Hematopoietic multipotent progenitor cell treated with erythropoietin and hydrocortisone succinate and interleukin-3 and kit ligand, for 15 days (in vitro differentiated cells): ENCODE data around the gene NMS.
A peak's percentile ranks its signal among the peaks of the same experiment; 100 is the strongest.

ENCODE experiments used
- DNase-seq: peaks from one replicate; pipeline ENCODE4 v3.0.0-alpha.2; 2015; ENCODE audit warnings: low spot score

Gene NMS

DNA sequence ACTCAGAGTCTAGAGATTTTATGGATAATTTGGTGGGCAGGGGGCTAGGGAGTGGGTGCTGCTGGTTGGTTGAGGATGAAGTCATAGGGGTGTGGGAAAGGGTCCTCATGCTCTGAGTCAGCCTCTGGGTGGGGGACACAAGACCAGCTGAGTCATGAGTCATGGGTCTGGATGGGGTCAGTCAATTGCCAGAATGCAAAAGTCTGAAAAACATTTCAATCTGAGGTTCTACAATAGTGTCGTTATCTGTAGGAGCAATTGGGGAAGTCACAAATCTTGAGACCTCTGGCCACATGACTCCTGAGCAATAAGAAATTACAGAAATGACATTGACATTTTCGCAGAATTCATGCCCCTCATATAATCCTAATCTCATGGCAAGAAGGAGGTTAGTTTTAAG, 15.1 kb downstream of the NMS start:
- no peak for DNase-seq

DNA sequence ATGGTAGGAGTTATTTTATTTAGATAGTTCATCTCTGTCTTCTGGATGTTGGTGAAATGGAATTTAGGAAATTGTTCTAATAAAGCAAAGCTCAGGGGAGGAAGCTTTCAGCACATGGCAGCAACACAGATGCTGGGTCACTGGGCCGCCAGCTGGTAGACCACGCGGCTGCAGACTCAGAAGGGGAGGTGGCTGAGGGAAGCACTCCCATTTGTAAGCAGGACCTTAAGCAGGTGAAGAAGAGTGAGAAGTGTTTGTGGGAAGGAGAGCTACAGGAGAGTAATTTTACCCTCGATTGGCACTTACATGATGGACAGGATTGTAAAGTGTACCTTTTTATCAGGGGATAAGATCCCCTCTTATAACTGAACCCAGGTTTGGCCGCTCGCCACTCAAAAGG, 24.4 kb downstream of the NMS start:
- no peak for DNase-seq

DNA sequence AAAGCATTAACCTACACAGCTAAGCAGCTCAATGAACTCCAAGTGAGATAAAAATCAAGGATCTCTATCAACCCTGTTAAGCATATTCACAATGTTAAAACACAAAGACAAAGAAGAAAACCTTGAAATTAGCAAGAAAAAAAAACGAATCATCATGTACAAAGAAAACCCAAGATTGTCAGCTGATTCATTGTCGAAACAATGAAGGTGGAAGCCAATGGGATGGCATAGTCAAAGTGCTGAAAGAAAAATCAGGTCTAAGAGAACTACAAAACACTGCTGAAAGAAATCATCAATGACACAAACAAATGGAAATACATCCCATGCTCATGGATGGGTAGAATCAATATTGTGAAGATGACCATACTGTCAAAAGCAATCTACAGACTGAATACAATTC, 32.5 kb downstream of the NMS start:
- no peak for DNase-seq

DNA sequence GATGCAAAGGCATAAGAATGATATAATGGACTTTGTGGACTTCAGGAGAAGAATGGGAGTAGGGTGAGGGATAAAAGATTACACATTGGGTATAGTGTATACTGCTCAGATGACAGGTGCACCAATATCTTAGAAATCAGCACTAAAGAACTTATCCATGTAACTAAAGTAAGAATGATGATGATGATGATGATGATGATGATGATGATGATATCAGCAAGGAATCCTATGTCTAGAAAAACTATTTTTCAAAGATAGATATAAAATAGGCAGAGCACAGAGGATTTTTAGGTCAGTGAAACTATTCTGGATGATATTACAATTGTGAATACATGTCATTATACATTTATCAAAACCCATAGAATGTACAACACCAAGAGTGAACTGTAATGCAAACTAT, 34.3 kb downstream of the NMS start:
- DNase-seq, result no peak

DNA sequence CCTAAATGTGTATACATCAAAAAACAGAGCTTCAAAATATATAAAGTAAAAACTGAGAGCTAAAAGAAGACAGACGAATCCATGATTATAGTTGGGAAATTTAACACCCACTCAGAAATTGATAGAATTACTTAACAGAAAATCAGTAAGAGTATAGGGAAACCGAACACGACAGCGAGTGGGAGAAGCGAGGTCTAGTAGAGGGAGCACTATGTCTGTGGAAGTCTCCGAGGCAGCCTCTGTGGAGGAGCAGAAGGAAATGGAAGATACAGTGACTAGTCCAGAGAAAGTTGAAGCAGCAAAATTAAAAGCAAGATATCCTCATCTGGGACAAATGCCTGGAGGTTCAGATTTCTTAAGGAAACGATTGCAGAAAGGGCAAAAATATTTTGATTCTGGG, 38.8 kb downstream of the NMS start:
- no peak for DNase-seq

DNA sequence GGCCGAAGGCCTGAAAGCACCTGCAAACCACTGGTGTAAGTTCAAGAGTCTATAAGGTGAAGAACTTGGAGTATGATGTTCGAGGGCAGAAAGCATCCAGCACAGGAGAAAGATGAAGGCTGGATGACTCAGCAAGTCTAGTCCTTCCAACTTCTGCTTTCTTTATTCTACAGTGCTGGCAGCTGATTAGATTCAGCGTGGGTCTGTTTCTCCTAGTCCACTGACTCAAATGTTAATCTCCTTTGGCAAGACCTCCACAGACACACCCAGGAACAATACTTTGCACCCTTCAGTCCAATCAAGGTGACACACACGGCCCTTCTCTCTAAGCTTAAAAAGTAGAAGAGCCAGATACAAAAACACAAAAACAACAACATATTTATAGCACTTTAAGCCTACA, 43.4 kb downstream of the NMS start:
- peak; percentile 33 for DNase-seq

DNA sequence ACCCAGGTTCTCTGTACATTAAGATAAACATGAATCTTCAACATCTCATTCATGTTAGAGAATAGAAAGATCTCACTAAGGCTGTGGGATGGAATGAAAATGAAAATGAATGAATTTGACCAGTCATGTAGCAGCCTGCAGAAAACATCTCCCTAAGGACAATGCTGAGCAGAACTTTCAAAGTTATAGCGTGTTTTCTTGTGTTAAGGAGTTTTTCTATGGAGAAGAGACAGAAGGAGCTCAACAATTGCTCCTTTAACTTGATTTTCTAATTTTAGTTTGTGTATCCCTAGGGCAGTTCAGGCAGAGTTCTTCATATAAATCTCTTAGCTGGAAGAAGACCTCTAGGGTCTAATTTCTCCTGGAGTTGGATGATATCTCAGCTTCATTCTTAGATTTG, 47.3 kb downstream of the NMS start:
- DNase-seq, result no peak

GRCh38 chr2:100518801-100519200, 48.5 kb downstream of the NMS start:
- DNase-seq, result no peak

DNA sequence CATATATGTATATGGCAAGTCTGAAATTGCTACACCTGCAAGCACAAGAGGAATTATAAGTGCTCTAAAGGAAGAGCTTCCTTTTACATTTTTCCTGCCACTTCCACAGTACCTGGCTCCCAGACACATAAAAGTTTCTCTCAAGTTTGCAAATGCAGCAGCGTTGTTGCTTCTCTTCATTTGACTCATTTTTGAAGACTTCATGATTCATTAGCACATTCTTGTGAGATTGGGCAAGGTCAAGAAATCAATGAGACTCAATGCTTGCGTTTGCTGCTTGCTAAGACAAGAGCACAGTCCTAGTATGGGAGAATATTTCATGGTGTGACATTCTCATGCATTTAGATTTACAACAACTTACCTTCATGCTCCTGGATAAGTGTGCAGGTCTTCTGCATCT, 49.9 kb downstream of the NMS start:
- no peak for DNase-seq

DNA sequence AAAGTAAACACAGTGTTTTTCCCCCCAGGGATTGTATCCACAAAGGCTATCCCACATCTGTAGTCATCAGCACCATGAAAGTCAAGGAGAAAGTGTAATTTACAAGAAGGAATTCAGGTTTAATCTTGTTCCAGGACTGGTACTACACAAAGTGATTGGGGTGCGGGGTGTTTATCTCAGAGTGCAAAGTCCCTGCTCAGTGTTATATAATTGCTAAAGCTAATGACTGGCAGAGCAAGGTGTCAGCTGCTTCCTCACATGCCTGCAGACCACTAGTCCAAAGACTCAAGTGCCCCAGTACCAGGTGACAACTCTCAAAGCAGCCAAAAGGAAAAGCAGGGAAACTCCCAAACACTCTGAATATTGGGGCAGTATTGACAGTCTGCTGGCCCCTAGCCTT, 52.1 kb downstream of the NMS start:
- DNase-seq, result no peak

DNA sequence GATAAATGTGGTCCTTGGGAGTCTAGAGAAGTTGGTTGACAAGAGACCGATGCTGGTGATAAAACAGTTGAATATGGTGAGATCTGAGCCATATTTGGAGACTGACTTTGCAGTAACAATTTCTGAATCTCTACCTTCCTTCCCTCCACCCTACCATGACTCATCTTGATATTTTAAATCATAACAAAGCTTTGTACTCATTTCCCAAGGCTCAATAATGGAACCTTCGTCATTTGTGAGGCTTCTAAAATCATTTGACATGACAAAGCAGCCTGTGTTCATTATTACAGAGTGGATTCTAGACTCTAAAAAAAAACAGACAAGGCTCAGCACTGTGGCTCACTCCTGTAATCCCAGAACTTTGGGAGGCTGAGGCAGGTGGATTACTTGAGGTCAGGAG, 54.0 kb downstream of the NMS start:
- no peak for DNase-seq

GRCh38 chr2:100526868-100527267, 56.6 kb downstream of the NMS start:
- no peak for DNase-seq

DNA sequence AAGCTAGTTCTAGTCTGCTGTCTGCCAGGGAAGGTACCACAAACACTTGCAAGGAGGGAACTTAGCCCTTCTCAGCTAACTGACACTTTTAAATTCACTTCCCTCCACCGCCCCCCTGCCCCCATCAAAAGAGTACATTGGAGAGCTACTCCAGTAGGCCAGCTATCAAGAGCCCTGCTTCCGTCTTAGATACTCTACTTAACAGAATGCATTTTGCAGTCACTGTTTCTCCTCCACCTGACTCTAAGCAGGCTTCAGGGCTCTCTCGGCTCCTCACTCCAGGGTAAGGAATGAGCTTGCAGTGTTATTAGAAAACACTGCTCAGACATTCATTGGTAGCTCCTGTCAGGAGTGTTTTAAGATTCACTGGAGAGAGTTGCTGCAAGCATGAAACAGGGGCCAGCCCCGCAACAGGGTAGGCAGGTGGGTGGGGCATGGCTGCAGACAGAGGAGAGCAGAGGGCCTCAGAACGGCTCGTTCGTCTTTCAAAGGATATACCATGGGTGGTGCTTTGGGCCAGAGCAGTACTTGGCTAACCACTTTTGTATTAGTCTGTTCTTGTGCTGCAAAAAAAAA, 57.2 kb downstream of the NMS start:
- DNase-seq, result no peak

GRCh38 chr2:100529176-100529575, 58.9 kb downstream of the NMS start:
- DNase-seq, result no peak

DNA sequence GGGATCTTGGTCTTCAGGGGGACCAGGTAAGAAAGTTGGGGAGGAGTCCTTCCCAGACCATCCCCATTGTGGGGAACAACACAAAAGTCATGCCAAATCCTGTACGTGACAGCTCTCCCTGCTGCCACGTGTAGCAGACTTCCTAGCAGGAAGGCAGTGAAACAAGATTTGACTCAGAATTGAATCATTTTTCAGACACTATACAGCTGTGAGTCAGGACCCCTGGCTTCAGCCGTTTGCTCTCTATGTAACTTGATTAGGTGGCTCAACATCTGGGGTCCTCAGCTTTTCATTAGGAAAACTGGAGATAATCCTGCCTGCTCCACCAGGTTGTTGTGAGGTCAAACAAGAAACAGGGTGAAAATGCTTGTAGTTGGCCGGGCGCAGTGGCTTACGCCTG, 59.6 kb downstream of the NMS start:
- DNase-seq, result no peak
